ENCODE results near the gene DUSP7. TPM values are rescaled to one million over a fixed set of nuclear protein-coding genes. Genes with fewer than 3 reads are reported as not detected.

Gene DUSP7
- total RNA-seq, 1 donor from 2014 or later = 21.7 TPM

DNA sequence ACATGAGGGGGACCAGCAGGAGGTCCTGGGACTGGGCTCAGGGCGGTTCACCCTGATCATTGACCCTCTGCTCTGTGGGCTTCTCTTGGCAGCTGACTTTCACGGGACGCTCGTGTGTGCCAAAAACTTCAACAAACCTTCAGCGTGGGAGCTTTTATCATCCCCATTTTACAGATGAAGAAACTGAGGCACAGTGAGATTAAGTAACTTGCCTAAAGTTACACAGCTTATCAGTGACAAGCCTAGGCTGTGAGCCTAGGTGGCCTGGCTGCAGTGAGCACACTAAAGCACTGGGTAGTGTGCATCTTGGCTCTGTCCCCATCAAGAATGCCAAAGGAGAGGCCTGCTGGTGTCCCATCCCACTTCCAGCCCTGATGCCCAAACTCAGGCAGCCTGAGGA is 23.6 kb upstream of the DUSP7 start:
- DNase-seq (ENCODE audit: low spot score) = no peak
- Mint-ChIP-seq H3K4me3 (ENCODE audit: unreplicated experiment) (no peak overlapping the region), H3K27ac (ENCODE audit: unreplicated experiment) (no peak overlapping the region), H3K9me3 (ENCODE audit: unreplicated experiment) (no peaks in the 10 kb centered on the region), H3K4me1 (ENCODE audit: unreplicated experiment) (no peaks in the 10 kb centered on the region), H3K36me3 (ENCODE audit: low read depth, unreplicated experiment) (no peaks in the 10 kb centered on the region), H3K27me3 (ENCODE audit: unreplicated experiment) (peaks cover 2% of the 10 kb centered on the region)
- TF ChIP-seq, protein P1, sequence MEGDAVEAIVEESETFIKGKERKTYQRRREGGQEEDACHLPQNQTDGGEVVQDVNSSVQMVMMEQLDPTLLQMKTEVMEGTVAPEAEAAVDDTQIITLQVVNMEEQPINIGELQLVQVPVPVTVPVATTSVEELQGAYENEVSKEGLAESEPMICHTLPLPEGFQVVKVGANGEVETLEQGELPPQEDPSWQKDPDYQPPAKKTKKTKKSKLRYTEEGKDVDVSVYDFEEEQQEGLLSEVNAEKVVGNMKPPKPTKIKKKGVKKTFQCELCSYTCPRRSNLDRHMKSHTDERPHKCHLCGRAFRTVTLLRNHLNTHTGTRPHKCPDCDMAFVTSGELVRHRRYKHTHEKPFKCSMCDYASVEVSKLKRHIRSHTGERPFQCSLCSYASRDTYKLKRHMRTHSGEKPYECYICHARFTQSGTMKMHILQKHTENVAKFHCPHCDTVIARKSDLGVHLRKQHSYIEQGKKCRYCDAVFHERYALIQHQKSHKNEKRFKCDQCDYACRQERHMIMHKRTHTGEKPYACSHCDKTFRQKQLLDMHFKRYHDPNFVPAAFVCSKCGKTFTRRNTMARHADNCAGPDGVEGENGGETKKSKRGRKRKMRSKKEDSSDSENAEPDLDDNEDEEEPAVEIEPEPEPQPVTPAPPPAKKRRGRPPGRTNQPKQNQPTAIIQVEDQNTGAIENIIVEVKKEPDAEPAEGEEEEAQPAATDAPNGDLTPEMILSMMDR (IDR thresholded peaks at IDR 0.05; ENCODE audit: unreplicated experiment) = no peak

- Mint-ChIP-seq H3K27me3 (ENCODE audit: unreplicated experiment) (peaks cover 2% of the 10 kb centered on the region), H3K36me3 (ENCODE audit: low read depth, unreplicated experiment) (no peaks in the 10 kb centered on the region), H3K27ac (ENCODE audit: unreplicated experiment) (no peak overlapping the region), H3K9me3 (ENCODE audit: unreplicated experiment) (no peaks in the 10 kb centered on the region), H3K4me3 (ENCODE audit: unreplicated experiment) (no peak overlapping the region), H3K4me1 (ENCODE audit: unreplicated experiment) (no peaks in the 10 kb centered on the region)
- no peak for DNase-seq (ENCODE audit: low spot score)
- TF ChIP-seq, protein P1 (IDR thresholded peaks at IDR 0.05; ENCODE audit: unreplicated experiment) = no peak
Observed at GRCh38 chr3:52078781-52079560, 22.6 kb upstream of the DUSP7 start.

- Mint-ChIP-seq H3K27ac (ENCODE audit: unreplicated experiment) (no peak overlapping the region), H3K4me3 (ENCODE audit: unreplicated experiment) (no peak overlapping the region), H3K4me1 (ENCODE audit: unreplicated experiment) (no peaks in the 10 kb centered on the region), H3K9me3 (ENCODE audit: unreplicated experiment) (no peaks in the 10 kb centered on the region), H3K27me3 (ENCODE audit: unreplicated experiment) (no peaks in the 10 kb centered on the region), H3K36me3 (ENCODE audit: low read depth, unreplicated experiment) (no peaks in the 10 kb centered on the region)
- no peak for DNase-seq (ENCODE audit: low spot score)
- TF ChIP-seq, protein P1 (IDR thresholded peaks at IDR 0.05; ENCODE audit: unreplicated experiment) = no peak
Observed at GRCh38 chr3:52077925-52078324, 21.6 kb upstream of the DUSP7 start.

GRCh38 chr3:52076896-52077780 is 20.8 kb upstream of the DUSP7 start:
- Mint-ChIP-seq H3K4me1 (ENCODE audit: unreplicated experiment) (no peaks in the 10 kb centered on the region), H3K27me3 (ENCODE audit: unreplicated experiment) (no peaks in the 10 kb centered on the region), H3K27ac (ENCODE audit: unreplicated experiment) (no peak overlapping the region), H3K36me3 (ENCODE audit: low read depth, unreplicated experiment) (no peaks in the 10 kb centered on the region), H3K4me3 (ENCODE audit: unreplicated experiment) (no peak overlapping the region), H3K9me3 (ENCODE audit: unreplicated experiment) (no peaks in the 10 kb centered on the region)
- TF ChIP-seq, protein P1 (IDR thresholded peaks at IDR 0.05; ENCODE audit: unreplicated experiment) = no peak
- DNase-seq (ENCODE audit: low spot score) = no peak

All from endothelial cell (in vitro differentiated cells).